Ovary (tissue), 3 donors: ENCODE measurements around the gene SYNPO2.

ENCODE experiments used
- EP300 ChIP-seq: sonication (generic); formaldehyde crosslinking; IDR thresholded peaks from one replicate; pipeline ENCODE4 v1.6.1; 2017; ENCODE audit warnings: antibody characterized with exemption
- POLR2A ChIP-seq: fragments of 450-650 bp; IDR thresholded peaks from one replicate; pipeline ENCODE4 v1.6.1; 2017; ENCODE audit warnings: antibody characterized with exemption, mild to moderate bottlenecking, moderate library complexity
- TF ChIP-seq, protein P1 (sequence below), 3 donors: fragments of 450-650 bp in 2 of 3; fragments of 200-600 bp in 1 of 3; IDR thresholded peaks; one replicate each; pipeline versions ENCODE4 v1.5.1 to v1.8.0; 2016 to 2022; ENCODE audit warnings: antibody characterized with exemption in 3 of 3, mild to moderate bottlenecking in 1 of 3
- donor health status: DM: no; HTN: no; CAD: no.

DNA sequence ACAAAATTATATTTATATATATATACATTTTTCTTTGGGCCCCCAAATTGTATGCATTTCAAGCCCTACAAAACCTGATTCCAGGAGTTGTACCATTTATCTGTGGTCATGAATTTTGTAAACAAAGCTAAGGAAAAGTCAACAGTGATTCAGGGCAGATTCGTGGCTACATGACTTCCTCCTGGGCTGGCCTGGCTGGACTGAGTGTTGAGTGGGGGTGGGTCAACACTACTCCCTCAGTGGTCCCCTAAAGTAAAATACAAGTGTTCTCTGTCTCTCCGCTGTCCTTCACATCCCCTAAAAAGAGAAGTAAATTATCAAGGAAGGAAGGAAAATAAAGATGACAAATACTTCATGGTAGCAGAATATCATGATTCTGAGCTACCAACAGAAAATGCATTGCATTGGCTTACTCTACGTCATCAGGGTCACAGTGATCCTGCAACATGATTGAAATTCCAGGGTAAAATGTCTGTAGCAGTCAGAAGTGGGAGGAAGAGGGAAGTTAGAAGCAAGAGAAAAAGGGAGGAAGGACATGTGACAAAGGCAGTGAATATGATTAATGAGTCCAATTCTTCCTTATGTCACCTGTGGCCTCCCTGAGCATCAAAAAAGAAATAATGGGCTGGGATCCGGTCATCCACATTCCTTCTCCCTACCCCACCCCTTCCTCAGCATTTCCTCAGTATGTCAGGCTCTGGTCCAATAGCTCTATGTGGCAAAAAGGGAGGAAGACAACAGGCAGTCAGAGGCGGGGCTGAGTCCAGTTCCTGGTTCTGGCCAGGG, 204.6 kb downstream of the SYNPO2 start:
- TF ChIP-seq EP300 (no peak), POLR2A (no peak)
- TF ChIP-seq, protein P1, sequence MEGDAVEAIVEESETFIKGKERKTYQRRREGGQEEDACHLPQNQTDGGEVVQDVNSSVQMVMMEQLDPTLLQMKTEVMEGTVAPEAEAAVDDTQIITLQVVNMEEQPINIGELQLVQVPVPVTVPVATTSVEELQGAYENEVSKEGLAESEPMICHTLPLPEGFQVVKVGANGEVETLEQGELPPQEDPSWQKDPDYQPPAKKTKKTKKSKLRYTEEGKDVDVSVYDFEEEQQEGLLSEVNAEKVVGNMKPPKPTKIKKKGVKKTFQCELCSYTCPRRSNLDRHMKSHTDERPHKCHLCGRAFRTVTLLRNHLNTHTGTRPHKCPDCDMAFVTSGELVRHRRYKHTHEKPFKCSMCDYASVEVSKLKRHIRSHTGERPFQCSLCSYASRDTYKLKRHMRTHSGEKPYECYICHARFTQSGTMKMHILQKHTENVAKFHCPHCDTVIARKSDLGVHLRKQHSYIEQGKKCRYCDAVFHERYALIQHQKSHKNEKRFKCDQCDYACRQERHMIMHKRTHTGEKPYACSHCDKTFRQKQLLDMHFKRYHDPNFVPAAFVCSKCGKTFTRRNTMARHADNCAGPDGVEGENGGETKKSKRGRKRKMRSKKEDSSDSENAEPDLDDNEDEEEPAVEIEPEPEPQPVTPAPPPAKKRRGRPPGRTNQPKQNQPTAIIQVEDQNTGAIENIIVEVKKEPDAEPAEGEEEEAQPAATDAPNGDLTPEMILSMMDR (IDR thresholded peaks at IDR 0.05): no peak
